Large intestine (tissue), 3 donors: ENCODE data around the gene ASPA. TPM values are rescaled to one million over a fixed set of nuclear protein-coding genes. Genes with fewer than 3 reads are reported as not detected.
A peak's percentile ranks its signal among the peaks of the same experiment; 100 is the strongest.

Experiments
- DNase-seq, 2 donors: peaks; one replicate each; pipeline versions ENCODE4 v3.0.0 to v3.0.0-alpha.2; 2013
- H3K27ac ChIP-seq: one replicate; pipeline ENCODE4 v1.5.1; 2013; ENCODE audit warnings: low read length
- H3K27me3 ChIP-seq: 2 replicates; pipeline ENCODE4 v1.6.1; 2013; ENCODE audit warnings: low read length; ENCODE audit not compliant: control insufficient read depth, insufficient read depth
- H3K36me3 ChIP-seq: 2 replicates; pipeline ENCODE4 v1.6.1; 2013; ENCODE audit warnings: low read length; ENCODE audit not compliant: control insufficient read depth, insufficient read depth
- H3K4me1 ChIP-seq: one replicate; pipeline ENCODE4 v1.6.1; 2013; ENCODE audit warnings: low read length; ENCODE audit not compliant: control insufficient read depth, insufficient read depth
- H3K4me3 ChIP-seq: one replicate; pipeline ENCODE4 v1.5.1; 2013; ENCODE audit warnings: low read length
- H3K9me3 ChIP-seq: one replicate; pipeline ENCODE4 v1.6.1; 2013; ENCODE audit warnings: mild to moderate bottlenecking, low read depth, low read length, moderate library complexity; ENCODE audit not compliant: control insufficient read depth
- WGBS: methylation state at CpG from one replicate; pipeline ENCODE4 v1.1.5; 2013; ENCODE audit warnings: low lambda C conversion rate; ENCODE audit not compliant: insufficient coverage; 5-methylcytosine and 5-hydroxymethylcytosine counted together
- polyA plus RNA-seq: library from polyadenylated mRNA; unstranded; fragments of 120-200 nt; gene quantifications from one replicate; pipeline ENCODE4 v1.2.1, GENCODE V29; 2013

The ASPA gene
- polyA plus RNA-seq, 1 donor: 0.96 TPM

- no CpG with 5 or more reads among the region's 9 CpGs for WGBS
- Histone ChIP-seq H3K4me1 (peaks cover 21% of the 10 kb centered on the region), H3K9me3 (no peaks in the 10 kb centered on the region), H3K36me3 (no peaks in the 10 kb centered on the region), H3K27me3 (no peaks in the 10 kb centered on the region), H3K27ac (no peak overlapping the region), H3K4me3 (no peak overlapping the region)
- DNase-seq: no peak
These were observed 69.4 kb downstream of the ASPA start for GRCh38 chr17:3545151-3545550.

- H3K4me1 ChIP-seq: peaks cover 25% of the 10 kb centered on the region
- no peaks in the 10 kb centered on the region for H3K36me3 ChIP-seq
- peak overlapping the region; percentile 43 for H3K27ac ChIP-seq
- H3K4me3 ChIP-seq: no peak overlapping the region
- no CpG with 5 or more reads among the region's 5 CpGs for WGBS
- peak; percentile 71 to 85 for DNase-seq
- no peaks in the 10 kb centered on the region for H3K9me3 ChIP-seq
- no peaks in the 10 kb centered on the region for H3K27me3 ChIP-seq
These were observed 70.7 kb downstream of the ASPA start for GRCh38 chr17:3546521-3546920.

GRCh38 chr17:3546997-3547396, 71.2 kb downstream of the ASPA start:
- Histone ChIP-seq H3K27me3 (no peaks in the 10 kb centered on the region), H3K36me3 (no peaks in the 10 kb centered on the region), H3K27ac (peak overlapping the region; percentile 43), H3K4me1 (peaks cover 26% of the 10 kb centered on the region), H3K9me3 (no peaks in the 10 kb centered on the region), H3K4me3 (no peak overlapping the region)
- no CpG with 5 or more reads among the region's 8 CpGs for WGBS
- no peak for DNase-seq

- Histone ChIP-seq H3K9me3 (no peaks in the 10 kb centered on the region), H3K27me3 (no peaks in the 10 kb centered on the region), H3K36me3 (no peaks in the 10 kb centered on the region), H3K4me1 (peaks cover 21% of the 10 kb centered on the region), H3K4me3 (no peak overlapping the region), H3K27ac (no peak overlapping the region)
- DNase-seq: no peak
- no CpG with 5 or more reads among the region's 11 CpGs for WGBS
These were observed 71.8 kb downstream of the ASPA start for GRCh38 chr17:3547628-3548027.

GRCh38 chr17:3549610-3550162, 73.9 kb downstream of the ASPA start:
- DNase-seq: no peak
- Histone ChIP-seq H3K4me3 (no peak overlapping the region), H3K27ac (no peak overlapping the region), H3K36me3 (peaks cover 3% of the 10 kb centered on the region), H3K4me1 (peaks cover 13% of the 10 kb centered on the region), H3K27me3 (no peaks in the 10 kb centered on the region), H3K9me3 (no peaks in the 10 kb centered on the region)
- 83% methylated on average over 1 of the region's 2 CpGs for WGBS

GRCh38 chr17:3551189-3551588, 75.4 kb downstream of the ASPA start:
- peak; percentile 47 to 68 for DNase-seq
- Histone ChIP-seq H3K36me3 (peaks cover 3% of the 10 kb centered on the region), H3K4me1 (peaks cover 11% of the 10 kb centered on the region), H3K9me3 (no peaks in the 10 kb centered on the region), H3K27me3 (no peaks in the 10 kb centered on the region), H3K27ac (no peak overlapping the region), H3K4me3 (no peak overlapping the region)
- no CpG with 5 or more reads among the region's 6 CpGs for WGBS

- H3K9me3 ChIP-seq: no peaks in the 10 kb centered on the region
- no peak overlapping the region for H3K4me3 ChIP-seq
- H3K36me3 ChIP-seq: peaks cover 3% of the 10 kb centered on the region
- no peak overlapping the region for H3K27ac ChIP-seq
- H3K27me3 ChIP-seq: no peaks in the 10 kb centered on the region
- peaks cover 23% of the 10 kb centered on the region for H3K4me1 ChIP-seq
- DNase-seq: no peak
- WGBS: no CpG with 5 or more reads among the region's 7 CpGs
These were observed 77.1 kb downstream of the ASPA start for GRCh38 chr17:3552916-3553315.

Other genes starting within 250 kb of the ASPA start
- not detected for gene OR3A1, start 177.6 kb upstream of the ASPA start, polyA plus RNA-seq
- gene OR3A2, start 89.7 kb upstream of the ASPA start, polyA plus RNA-seq: 0.06 TPM
- not detected for gene OR1E1, start 77.6 kb upstream of the ASPA start, polyA plus RNA-seq
- not detected for gene OR3A3, start 64.6 kb upstream of the ASPA start, polyA plus RNA-seq
- not detected for gene OR1E2, start 42.2 kb upstream of the ASPA start, polyA plus RNA-seq
- gene SPATA22, start 4.2 kb upstream of the ASPA start, polyA plus RNA-seq: not detected
- 15.0 TPM for gene TRPV3, start 81.8 kb downstream of the ASPA start, polyA plus RNA-seq
- gene TRPV1, start 133.4 kb downstream of the ASPA start, polyA plus RNA-seq: 18.4 TPM
- gene SHPK, start 160.3 kb downstream of the ASPA start, polyA plus RNA-seq: 21.3 TPM
- 21.7 TPM for gene CTNS, start 160.8 kb downstream of the ASPA start, polyA plus RNA-seq
- gene TAX1BP3, start 192.6 kb downstream of the ASPA start, polyA plus RNA-seq: 115 TPM
- 39.7 TPM for gene EMC6, start 192.8 kb downstream of the ASPA start, polyA plus RNA-seq
- 2.2 TPM for gene P2RX5, start 220.2 kb downstream of the ASPA start, polyA plus RNA-seq
- 2.7 TPM for gene HASPIN, start 247.9 kb downstream of the ASPA start, polyA plus RNA-seq